Middle frontal gyrus (tissue), 1 donor: ENCODE data around the gene SECISBP2L.
"Not testable (repeated sequence)": the region's sequence is repeated elsewhere in the genome, so short reads cannot be mapped to it uniquely, and the experiment has no call there.

ENCODE experiments used
- DNase-seq: peaks from one replicate; pipeline ENCODE4 v3.0.0-alpha.2; 2015; ENCODE audit warnings: low spot score; ENCODE audit errors: extremely low spot score

SECISBP2L gene

GRCh38 chr15:49046220-49047102 is at the start of gene SECISBP2L:
Gene SECISBP2L, minus strand, starts transcription at chr15:49046446. Its CDS starts 147 bp downstream, at chr15:49046299.
- peak; percentile 90 for DNase-seq

- DNase-seq, result no peak
Observed at GRCh38 chr15:49094923-49095322, 48.7 kb upstream of the SECISBP2L start.

- DNase-seq, result no peak
Observed at GRCh38 chr15:49093252-49094105, 47.2 kb upstream of the SECISBP2L start.

GRCh38 chr15:49088996-49089395 is 42.8 kb upstream of the SECISBP2L start:
- no peak for DNase-seq

- DNase-seq, result peak; percentile 33
Observed at GRCh38 chr15:49085696-49086459, 39.6 kb upstream of the SECISBP2L start.

- no peak for DNase-seq
Observed at GRCh38 chr15:49084285-49084570, 38.0 kb upstream of the SECISBP2L start.

- no peak for DNase-seq
Observed at GRCh38 chr15:49083401-49084284, 37.4 kb upstream of the SECISBP2L start.

GRCh38 chr15:49082960-49083359 is 36.7 kb upstream of the SECISBP2L start:
- no peak for DNase-seq

- no peak for DNase-seq
Observed at GRCh38 chr15:49079340-49080039, 33.2 kb upstream of the SECISBP2L start.

- DNase-seq, result no peak
Observed at GRCh38 chr15:49075881-49076280, 29.6 kb upstream of the SECISBP2L start.

GRCh38 chr15:49074589-49075287 is 28.5 kb upstream of the SECISBP2L start:
- not testable (repeated sequence) for DNase-seq

GRCh38 chr15:49066372-49066771 is 20.1 kb upstream of the SECISBP2L start:
- DNase-seq, result no peak

GRCh38 chr15:49064884-49065283 is 18.6 kb upstream of the SECISBP2L start:
- DNase-seq, result no peak

GRCh38 chr15:49064281-49064653 is 18.0 kb upstream of the SECISBP2L start:
- no peak for DNase-seq

- DNase-seq, result no peak
Observed at GRCh38 chr15:49063402-49064280, 17.4 kb upstream of the SECISBP2L start.

GRCh38 chr15:49062900-49063299 is 16.7 kb upstream of the SECISBP2L start:
- no peak for DNase-seq

- no peak for DNase-seq
Observed at GRCh38 chr15:49060710-49061495, 14.7 kb upstream of the SECISBP2L start.

GRCh38 chr15:49059491-49059890 is 13.2 kb upstream of the SECISBP2L start:
- no peak for DNase-seq
